WERI-Rb-1 (cell line): Measurements from ENCODE around the gene ATXN1.

Source experiments
- DNase-seq: peaks from one replicate; pipeline ENCODE4 v3.0.0-alpha.2; 2020
- H3K27ac ChIP-seq: fragments of 250-450 bp; sonication (Bioruptor Pico); 2 replicates; pipeline ENCODE4 v1.5.1; 2020; ENCODE audit warnings: mild to moderate bottlenecking, moderate library complexity
- H3K27me3 ChIP-seq: fragments of 250-450 bp; sonication (Bioruptor Pico); 2 replicates; pipeline ENCODE4 v1.5.1; 2021; ENCODE audit warnings: mild to moderate bottlenecking, low read depth, moderate library complexity; ENCODE audit not compliant: insufficient read depth, severe bottlenecking
- H3K36me3 ChIP-seq: fragments of 250-450 bp; sonication (Bioruptor Pico); 2 replicates; pipeline ENCODE4 v1.5.1; 2020; ENCODE audit warnings: mild to moderate bottlenecking, moderate library complexity
- H3K4me3 ChIP-seq: 2 replicates; pipeline ENCODE4 v1.5.1; 2011; ENCODE audit warnings: low read depth, mild to moderate bottlenecking, control low read depth, low read length
- H3K9me3 ChIP-seq: fragments of 250-450 bp; sonication (Bioruptor Pico); 2 replicates; pipeline ENCODE4 v1.5.1; 2021; ENCODE audit warnings: mild to moderate bottlenecking, moderate library complexity; ENCODE audit not compliant: severe bottlenecking
- CTCF ChIP-seq: IDR thresholded peaks from 2 replicates; pipeline ENCODE4 v1.5.1; 2011; ENCODE audit warnings: low read depth, mild to moderate bottlenecking, control low read depth, inconsistent platforms, low read length

ATXN1 gene

DNA sequence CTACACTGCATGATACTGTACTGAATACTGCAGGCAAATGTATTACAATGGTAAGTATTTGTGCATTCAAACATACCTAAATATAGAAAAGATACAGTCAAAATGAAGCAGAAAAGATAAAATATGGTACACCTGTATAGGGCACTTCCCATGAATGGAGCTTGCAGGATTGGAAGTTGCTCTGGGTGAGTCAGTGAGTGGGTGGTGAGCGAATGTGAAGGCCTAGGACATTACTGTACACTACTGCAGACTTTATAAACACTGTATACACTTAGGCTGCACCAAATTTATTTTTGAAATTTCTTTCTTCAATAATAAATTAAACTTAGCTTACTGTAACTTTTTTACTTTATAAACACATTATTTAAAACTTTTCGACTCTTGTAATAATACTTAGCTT lies 213.1 kb downstream of the ATXN1 start:
- no peak for DNase-seq
- H3K36me3 ChIP-seq = no peaks in the 10 kb centered on the region
- no peaks in the 10 kb centered on the region for H3K9me3 ChIP-seq
- no peak overlapping the region for H3K27ac ChIP-seq
- H3K27me3 ChIP-seq = peaks cover 6% of the 10 kb centered on the region
- no peak for TF ChIP-seq CTCF
- no peak overlapping the region for H3K4me3 ChIP-seq

DNA sequence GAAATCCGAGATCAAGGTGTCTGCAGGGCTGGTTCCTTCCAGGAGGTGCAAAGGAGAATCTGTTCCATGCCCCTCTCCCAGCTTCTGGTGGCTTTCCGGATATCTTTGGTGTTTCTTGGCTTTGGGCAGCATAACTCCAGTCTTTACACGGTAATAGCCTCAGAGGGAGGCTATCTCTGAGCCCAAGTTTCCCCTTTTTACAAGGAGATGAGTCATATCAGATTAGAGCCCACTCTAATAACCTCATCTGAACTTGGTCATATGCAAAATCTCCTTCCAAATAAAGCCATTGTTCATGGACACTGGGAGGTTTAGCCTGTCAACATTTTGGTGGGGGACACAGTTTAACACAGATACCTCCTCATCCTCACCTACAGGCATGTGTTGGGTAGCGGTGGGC lies 213.7 kb downstream of the ATXN1 start:
- H3K27me3 ChIP-seq = peaks cover 6% of the 10 kb centered on the region
- no peaks in the 10 kb centered on the region for H3K36me3 ChIP-seq
- no peak overlapping the region for H3K4me3 ChIP-seq
- no peak for TF ChIP-seq CTCF
- no peak overlapping the region for H3K27ac ChIP-seq
- no peak for DNase-seq
- no peaks in the 10 kb centered on the region for H3K9me3 ChIP-seq

DNA sequence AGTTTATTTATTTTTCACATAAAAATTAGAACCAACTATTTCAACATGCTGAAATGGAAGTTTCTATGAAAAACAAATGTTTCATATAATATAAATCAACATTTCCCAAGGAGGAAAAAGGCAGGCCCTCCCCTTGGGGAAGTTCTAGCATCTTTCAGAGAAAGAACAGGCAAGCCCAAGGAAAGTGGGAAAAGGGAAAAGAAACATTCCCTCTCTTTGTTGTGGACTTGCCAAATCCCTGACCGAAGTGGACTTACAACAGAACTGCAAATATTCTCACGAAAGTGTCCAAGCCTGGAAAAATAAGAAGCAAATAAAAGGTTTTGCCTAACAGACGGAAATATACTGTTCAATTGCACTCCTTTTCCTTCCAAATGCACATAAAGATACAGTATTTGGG lies 214.4 kb downstream of the ATXN1 start:
- TF ChIP-seq CTCF = no peak
- no peaks in the 10 kb centered on the region for H3K36me3 ChIP-seq
- DNase-seq = no peak
- H3K9me3 ChIP-seq = no peaks in the 10 kb centered on the region
- H3K4me3 ChIP-seq = no peak overlapping the region
- H3K27me3 ChIP-seq = peaks cover 6% of the 10 kb centered on the region
- H3K27ac ChIP-seq = no peak overlapping the region

DNA sequence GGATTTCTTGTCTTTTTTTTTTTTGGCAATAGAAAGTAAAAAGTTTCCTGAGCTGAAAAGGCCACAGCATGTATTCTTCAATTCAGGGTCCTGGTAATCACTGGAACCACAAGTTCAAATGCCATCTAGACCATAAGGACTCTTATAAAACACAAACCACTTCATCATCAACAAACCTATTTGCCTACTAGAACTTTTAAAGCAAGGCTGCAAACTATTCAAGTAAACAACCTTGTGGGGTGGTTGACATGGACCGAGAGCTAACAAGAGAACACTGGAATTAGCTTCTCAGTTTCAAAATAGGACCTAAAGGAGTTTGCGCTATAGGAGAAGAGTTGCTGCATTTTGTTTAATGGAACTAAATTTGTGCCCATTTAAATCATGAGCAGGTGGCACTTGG lies 215.9 kb downstream of the ATXN1 start:
- no peaks in the 10 kb centered on the region for H3K9me3 ChIP-seq
- no peak for DNase-seq
- no peaks in the 10 kb centered on the region for H3K36me3 ChIP-seq
- peaks cover 6% of the 10 kb centered on the region for H3K27me3 ChIP-seq
- H3K4me3 ChIP-seq = no peak overlapping the region
- H3K27ac ChIP-seq = no peak overlapping the region
- TF ChIP-seq CTCF = no peak

DNA sequence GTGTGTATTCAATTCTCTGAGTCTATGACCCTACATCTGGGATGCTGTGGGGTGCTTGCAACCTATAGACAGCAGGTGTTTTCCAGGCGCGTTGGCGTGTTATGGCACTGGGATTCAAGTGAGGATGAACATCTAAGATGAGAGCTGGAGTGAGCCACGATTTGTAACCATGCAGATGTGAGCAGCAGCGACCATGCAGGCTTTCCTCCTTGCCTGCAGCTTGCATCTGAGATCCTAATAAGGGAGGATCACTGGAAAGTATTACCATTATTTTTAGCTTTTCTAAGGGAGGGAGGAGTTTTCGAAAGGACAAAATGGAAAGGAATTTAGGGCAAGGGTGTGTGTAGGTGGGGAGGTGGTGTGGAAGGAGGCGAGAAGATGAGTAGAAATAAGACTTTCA lies 216.7 kb downstream of the ATXN1 start:
- Histone ChIP-seq H3K9me3 (no peaks in the 10 kb centered on the region), H3K4me3 (no peak overlapping the region), H3K27me3 (peaks cover 6% of the 10 kb centered on the region), H3K36me3 (no peaks in the 10 kb centered on the region), H3K27ac (no peak overlapping the region)
- no peak for DNase-seq
- TF ChIP-seq CTCF = no peak

GRCh38 chr6:16544006-16544405 lies 217.3 kb downstream of the ATXN1 start:
- H3K27ac ChIP-seq = no peak overlapping the region
- H3K36me3 ChIP-seq = no peaks in the 10 kb centered on the region
- no peak for TF ChIP-seq CTCF
- H3K9me3 ChIP-seq = no peaks in the 10 kb centered on the region
- H3K4me3 ChIP-seq = no peak overlapping the region
- H3K27me3 ChIP-seq = peaks cover 6% of the 10 kb centered on the region
- no peak for DNase-seq
